Stimulated activated CD4-positive, alpha-beta T cell treated with anti-CD3 and anti-CD28 coated beads, Interleukin-15, amount 100 ng/mL, for 1 hour (primary cell): ENCODE data around the gene NPHP4.

Experiments
- DNase-seq, 2 donors: peaks; one replicate each; pipeline ENCODE4 v3.0.0-alpha.2; 2020; ENCODE audit warnings: low read depth in 1 of 2, low spot score in 1 of 2

NPHP4 gene

DNA sequence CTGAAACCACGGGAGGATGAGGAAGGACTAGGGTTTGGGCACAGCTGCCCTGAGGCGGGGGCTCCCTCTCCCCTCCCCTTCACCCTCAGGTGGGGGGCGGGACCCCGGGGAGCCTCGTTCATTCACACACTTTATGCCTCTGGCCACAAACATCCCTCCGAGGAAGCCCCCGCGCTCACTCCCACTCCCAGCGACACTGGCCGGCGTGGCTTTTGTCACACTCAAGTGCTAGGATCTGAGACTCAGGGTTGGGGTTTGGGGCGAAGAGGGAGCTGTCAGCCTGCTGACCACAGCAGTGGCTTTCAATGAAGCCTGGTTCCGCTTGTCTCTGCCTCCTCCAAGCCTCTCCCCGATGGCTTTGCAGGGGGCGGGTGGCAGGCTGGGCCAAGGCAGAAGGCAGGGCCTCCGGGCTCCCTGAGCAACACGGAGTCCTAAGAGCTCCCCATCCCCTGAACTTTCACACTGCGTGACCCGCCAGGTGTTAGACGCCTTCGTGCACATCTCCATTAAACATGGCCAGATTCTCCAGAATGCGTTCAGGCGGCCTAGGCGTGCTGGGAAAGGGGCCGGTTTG lies 178.1 kb downstream of the NPHP4 start:
- DNase-seq: no peak

- DNase-seq: no peak
Measured at GRCh38 chr1:5813480-5813879, 178.7 kb downstream of the NPHP4 start.
